Heart left ventricle (tissue), 13 donors: Measurements from ENCODE around the gene LDHD.

Experiments used
- POLR2A ChIP-seq, 2 donors: fragments of 450-650 bp; IDR thresholded peaks; one replicate each; pipeline ENCODE4 v1.6.1; 2017; ENCODE audit warnings: antibody characterized with exemption in 2 of 2, mild to moderate bottlenecking in 2 of 2, moderate library complexity in 2 of 2
- TF ChIP-seq, protein P1 (sequence below), 12 donors: fragments of 200-600 bp; sonication (generic) in 4 of 12; IDR thresholded peaks; one replicate each; pipeline versions ENCODE4 v1.5.0 to v1.8.0; 2018 to 2022; ENCODE audit warnings: antibody characterized with exemption in 12 of 12, mild to moderate bottlenecking in 5 of 12
- donor health status: ischemic (EF 13 %, LVEDD 7.1; RV severe dilation, severe dysfunction).
- donor health status: DM: no; HTN: yes; CAD: no.
- donor health status: DM: no; HTN: no; CAD: no.
- donor health status: ischemic (EF 25% LVEDD 6.9; RV normal size, moderate dysfunction).
- donor health status: ischemic (EF 25% LVEDD 5.7; RV mildly dilated, moderate dysfunction).
- donor health status: ischemic (EF 35%, LVEDD 5.7; RV mildly dilated, moderate dysfunction).
- donor health status: nonischemic (EF 11% LVEDD 7.7; RV severe dilation, severe dysfunction).
- donor health status: DM: yes; HTN: yes; CAD: no.
- donor health status: PGD.
- donor health status: ischemic (EF 29% LVEDD 5.4; RV normal size, mild dysfunction).
- donor health status: nonischemic (EF 23%, LVEDD 6.1; RV moderate dilation, normal function).

- TF ChIP-seq, protein P1, sequence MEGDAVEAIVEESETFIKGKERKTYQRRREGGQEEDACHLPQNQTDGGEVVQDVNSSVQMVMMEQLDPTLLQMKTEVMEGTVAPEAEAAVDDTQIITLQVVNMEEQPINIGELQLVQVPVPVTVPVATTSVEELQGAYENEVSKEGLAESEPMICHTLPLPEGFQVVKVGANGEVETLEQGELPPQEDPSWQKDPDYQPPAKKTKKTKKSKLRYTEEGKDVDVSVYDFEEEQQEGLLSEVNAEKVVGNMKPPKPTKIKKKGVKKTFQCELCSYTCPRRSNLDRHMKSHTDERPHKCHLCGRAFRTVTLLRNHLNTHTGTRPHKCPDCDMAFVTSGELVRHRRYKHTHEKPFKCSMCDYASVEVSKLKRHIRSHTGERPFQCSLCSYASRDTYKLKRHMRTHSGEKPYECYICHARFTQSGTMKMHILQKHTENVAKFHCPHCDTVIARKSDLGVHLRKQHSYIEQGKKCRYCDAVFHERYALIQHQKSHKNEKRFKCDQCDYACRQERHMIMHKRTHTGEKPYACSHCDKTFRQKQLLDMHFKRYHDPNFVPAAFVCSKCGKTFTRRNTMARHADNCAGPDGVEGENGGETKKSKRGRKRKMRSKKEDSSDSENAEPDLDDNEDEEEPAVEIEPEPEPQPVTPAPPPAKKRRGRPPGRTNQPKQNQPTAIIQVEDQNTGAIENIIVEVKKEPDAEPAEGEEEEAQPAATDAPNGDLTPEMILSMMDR (IDR thresholded peaks at IDR 0.05), result no peak
- no peak for TF ChIP-seq POLR2A (IDR thresholded peaks at IDR 0.05)
These were observed 22.1 kb upstream of the LDHD start for GRCh38 chr16:75138636-75139035.
